GM18498 (cell line): ENCODE data around the gene MED12L.

Experiments
- ATAC-seq: cut with Tn5 transposase; IDR thresholded peaks from one replicate; pipeline ENCODE4 v1.9.1; 2021; ENCODE audit warnings: mild to moderate bottlenecking, moderate library complexity; ENCODE audit not compliant: unreplicated experiment

The MED12L gene

GRCh38 chr3:151394611-151395010 lies 309.1 kb downstream of the MED12L start:
- ATAC-seq, result no peak

DNA sequence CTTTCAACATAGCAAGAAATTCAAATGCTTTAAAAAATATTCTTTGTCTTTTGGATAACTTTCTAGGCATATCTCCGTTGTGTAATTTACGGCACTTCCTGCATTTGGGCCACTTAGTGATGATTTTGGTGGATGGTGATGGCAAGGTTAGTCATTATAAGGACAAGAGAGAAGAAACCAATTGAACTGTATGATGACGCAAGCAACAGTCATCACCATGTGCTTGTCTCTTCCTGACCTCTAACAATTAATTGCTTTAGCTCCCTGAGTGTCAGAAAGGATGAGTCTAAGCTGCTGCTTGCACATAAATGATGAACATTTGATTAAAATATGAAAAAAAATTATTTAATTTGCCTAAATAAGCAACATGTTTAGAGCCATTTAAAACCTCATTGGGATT lies 310.3 kb downstream of the MED12L start:
- ATAC-seq, result no peak

DNA sequence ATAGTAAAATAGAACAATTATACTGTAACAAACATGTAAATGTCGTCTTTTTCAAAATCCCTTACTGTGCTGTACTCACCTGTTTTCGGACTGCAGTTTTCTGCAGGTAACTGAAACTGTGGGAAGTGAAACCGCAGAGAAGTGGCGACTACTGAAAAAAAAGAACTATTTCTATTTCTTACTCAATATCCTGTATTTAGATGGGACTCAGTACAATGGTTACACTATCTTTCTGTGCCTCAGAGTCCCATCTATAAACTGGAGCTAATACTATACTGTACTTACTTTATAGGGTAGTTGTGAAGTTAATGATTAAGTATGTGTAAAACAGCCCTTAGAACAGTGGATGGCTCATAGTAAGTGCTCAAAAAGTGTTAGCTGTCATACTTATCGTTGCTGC lies 313.4 kb downstream of the MED12L start:
- no peak for ATAC-seq

- ATAC-seq, result no peak
These were observed 314.9 kb downstream of the MED12L start for GRCh38 chr3:151400341-151400740.

GRCh38 chr3:151402349-151402748 lies 316.9 kb downstream of the MED12L start:
- no peak for ATAC-seq

DNA sequence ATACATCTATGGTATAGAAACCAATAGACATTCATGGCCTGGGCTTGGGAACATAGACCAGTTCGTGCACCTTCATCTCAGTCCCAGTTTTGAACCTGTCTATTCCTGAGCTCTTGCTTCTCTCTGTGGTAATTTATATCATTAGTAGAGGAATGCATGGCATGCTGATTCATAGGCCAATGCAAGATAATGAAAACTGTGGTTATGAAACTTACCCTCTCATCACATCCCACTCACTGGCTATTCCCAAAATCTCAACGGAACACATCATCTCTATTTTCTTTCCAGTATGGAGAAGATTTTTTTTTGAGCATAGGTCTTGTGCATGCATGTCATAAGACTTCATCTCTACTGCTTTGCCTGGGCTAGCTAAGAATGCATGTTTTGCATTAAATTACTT lies 317.8 kb downstream of the MED12L start:
- no peak for ATAC-seq

DNA sequence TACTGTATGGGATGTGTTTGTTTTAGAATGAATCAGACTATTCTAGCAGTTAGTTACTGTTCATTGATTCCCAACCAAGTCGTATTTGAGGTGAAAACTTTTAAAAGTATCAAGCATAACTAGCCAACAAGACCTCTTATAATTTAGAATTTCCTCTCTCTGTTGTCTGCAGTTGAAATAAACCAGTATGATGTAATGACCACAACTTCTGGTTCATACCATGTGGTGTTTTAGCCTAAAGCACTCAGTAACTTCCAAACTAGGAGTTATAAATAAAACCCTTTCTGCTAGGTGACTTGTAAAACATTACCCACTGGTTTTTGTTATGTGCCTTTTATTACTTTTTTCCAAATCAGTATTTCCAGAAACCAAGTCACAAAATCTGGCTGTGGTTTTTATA lies 318.9 kb downstream of the MED12L start:
- no peak for ATAC-seq

GRCh38 chr3:151407928-151408327 lies 322.5 kb downstream of the MED12L start:
- no peak for ATAC-seq

- no peak for ATAC-seq
These were observed 325.6 kb downstream of the MED12L start for GRCh38 chr3:151410891-151411559.

- no peak for ATAC-seq
These were observed 327.5 kb downstream of the MED12L start for GRCh38 chr3:151412989-151413388.

DNA sequence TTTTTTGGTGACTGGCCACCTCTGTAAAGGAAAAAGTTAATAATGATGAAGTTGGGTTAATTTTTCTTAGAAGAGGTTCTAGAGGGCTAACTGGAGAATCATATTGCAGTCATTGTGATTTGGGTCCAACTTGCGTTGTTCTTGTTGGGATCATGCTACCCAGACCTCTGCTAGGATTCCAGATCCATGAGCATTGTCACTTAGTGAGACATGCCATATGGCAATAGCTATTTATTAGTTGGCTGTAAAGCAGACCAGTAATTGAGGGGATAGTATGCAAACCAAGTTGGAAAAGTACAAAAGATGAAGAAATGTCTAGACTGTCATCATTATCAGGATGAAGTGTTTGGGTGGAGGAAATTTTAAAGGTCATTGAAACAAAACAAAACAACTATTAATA lies 329.8 kb downstream of the MED12L start:
- ATAC-seq, result no peak

GRCh38 chr3:151419806-151420205 lies 334.3 kb downstream of the MED12L start:
- ATAC-seq, result no peak

- peak; percentile 46 for ATAC-seq
These were observed 336.5 kb downstream of the MED12L start for GRCh38 chr3:151421938-151422337.

DNA sequence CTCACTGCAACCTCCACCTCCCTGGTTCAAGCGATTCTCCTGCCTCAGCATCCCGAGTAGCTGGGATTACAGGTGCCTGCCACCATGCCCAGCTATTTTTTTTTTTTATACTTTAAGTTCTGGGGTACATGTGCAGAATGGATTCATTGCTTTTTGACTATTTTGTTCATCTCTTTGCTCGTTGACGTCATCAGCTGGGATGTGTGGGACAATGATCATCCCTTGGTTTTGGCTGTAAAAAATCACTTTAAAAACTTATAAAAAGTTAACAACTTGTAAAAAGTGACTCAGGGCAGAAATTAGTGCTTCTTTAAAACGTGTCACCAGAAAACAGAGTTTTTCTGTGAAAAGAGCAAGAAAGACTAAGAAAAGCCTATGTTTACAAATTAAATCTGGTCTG lies 337.6 kb downstream of the MED12L start:
- no peak for ATAC-seq

GRCh38 chr3:151425627-151426340 lies 340.3 kb downstream of the MED12L start:
- peak; percentile 27 for ATAC-seq

- ATAC-seq, result peak; percentile 91
These were observed 340.8 kb downstream of the MED12L start for GRCh38 chr3:151426341-151426657.

DNA sequence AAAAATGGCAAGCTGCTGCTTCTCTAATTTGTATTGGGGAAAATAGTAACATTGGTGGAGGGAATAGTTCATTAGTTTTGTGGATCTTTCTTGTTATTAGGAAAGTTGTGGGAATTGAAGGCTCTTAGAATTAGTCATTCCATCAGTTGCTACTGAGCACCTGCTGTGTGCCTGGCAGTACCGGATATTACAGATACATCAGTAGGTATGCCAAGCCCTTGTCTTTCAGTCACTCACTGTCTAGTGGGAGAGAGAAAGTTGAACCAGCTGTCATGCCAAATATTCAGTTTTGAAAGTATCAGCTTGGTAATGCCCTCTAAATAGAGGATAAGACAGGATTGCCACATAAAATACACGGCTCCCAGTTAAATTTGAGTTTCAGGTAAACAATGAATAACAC lies 342.9 kb downstream of the MED12L start:
- ATAC-seq, result no peak

DNA sequence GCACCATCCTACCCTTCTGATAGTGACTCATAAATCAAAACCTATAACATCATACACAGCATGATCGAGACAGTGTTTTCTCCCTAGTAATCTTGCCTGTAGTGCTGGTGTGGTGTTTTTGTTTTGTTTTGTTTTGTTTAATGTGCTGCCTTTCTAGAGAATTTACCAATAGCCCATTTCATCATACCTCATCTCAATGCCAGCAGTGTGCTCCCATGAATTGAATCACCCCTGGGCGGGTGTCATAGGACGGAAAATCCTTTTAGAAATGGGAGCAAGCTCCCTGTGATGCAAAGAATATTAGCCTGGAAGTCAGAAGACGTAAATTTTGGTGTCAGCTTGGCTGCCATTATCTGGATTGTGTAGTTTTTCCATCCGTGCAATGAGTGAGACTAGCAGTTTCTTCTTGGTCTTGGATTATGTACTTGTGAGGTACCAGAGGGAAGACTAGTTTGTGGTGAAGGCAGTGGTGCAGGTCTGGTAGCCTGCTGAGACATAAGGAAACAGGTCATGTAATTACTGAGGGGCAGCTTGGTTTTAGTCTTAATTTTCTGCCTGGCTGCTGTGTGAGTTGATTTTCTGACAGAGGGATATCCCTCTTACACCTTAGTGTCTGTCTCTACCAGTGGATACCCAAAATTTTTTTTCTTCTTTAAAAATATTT lies 345.5 kb downstream of the MED12L start:
- no peak for ATAC-seq

- no peak for ATAC-seq
These were observed 346.5 kb downstream of the MED12L start for GRCh38 chr3:151431940-151432339.

GRCh38 chr3:151432616-151433372 lies 347.3 kb downstream of the MED12L start:
- ATAC-seq, result no peak

DNA sequence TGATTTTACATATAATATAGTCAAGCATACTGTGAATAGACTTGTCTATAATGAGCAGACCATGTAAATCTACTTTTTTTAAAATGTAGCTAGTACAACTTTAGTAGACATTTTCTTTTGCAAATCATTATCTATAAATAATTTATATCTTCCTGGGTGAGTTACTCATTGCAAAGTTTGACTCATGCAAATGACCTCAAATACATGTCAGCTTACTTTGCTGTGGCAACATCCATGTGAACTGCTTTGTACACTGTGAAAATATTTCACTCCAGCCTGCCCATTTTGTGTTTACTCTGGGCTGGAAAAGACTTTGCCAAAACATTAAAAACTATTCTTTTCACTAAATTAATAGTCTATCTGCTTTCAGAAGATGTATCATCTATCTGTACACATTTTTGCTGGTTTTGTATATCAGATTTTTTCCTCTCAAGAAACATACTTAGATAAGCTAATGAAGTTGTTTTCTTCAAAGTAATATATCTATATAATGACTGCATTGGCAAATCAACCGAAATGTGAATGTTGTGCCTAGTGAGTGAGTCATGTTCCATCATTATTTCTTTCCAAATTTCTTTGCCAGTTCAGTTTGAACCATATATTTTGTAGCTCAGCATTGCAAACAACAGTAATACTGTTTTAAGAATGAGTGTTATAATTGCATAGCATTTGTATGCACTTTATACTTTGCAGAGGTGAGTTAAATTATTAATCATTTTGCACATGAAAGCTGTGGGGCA lies 348.9 kb downstream of the MED12L start:
- ATAC-seq, result no peak
